Stimulated activated CD8-positive, alpha-beta memory T cell treated with anti-CD3 and anti-CD28 coated beads, Interleukin-4, amount 100 ng/mL, for 24 hours (primary cell): ENCODE measurements around the gene ADAMTSL1.
"Not testable (repeated sequence)": the region's sequence is repeated elsewhere in the genome, so short reads cannot be mapped to it uniquely, and the experiment has no call there.

Experiments used
- DNase-seq: peaks from one replicate; pipeline ENCODE4 v3.0.0-alpha.2; 2020; ENCODE audit warnings: low read depth

ADAMTSL1 gene

GRCh38 chr9:18864516-18864915, 390.6 kb downstream of the ADAMTSL1 start:
- no peak for DNase-seq

- no peak for DNase-seq
These were observed 391.6 kb downstream of the ADAMTSL1 start for GRCh38 chr9:18865542-18865941.

GRCh38 chr9:18866121-18866831, 392.3 kb downstream of the ADAMTSL1 start:
- DNase-seq = no peak

- DNase-seq = no peak
These were observed 395.8 kb downstream of the ADAMTSL1 start for GRCh38 chr9:18869725-18870124.

- DNase-seq = no peak
These were observed 400.1 kb downstream of the ADAMTSL1 start for GRCh38 chr9:18874069-18874468.

GRCh38 chr9:18874990-18875389, 401.0 kb downstream of the ADAMTSL1 start:
- DNase-seq = not testable (repeated sequence)

GRCh38 chr9:18877984-18878383, 404.0 kb downstream of the ADAMTSL1 start:
- DNase-seq = no peak

- DNase-seq = no peak
These were observed 407.8 kb downstream of the ADAMTSL1 start for GRCh38 chr9:18881758-18882157.

- no peak for DNase-seq
These were observed 413.6 kb downstream of the ADAMTSL1 start for GRCh38 chr9:18887546-18887945.

GRCh38 chr9:18888290-18888689, 414.3 kb downstream of the ADAMTSL1 start:
- no peak for DNase-seq

- no peak for DNase-seq
These were observed 415.6 kb downstream of the ADAMTSL1 start for GRCh38 chr9:18889550-18889949.

GRCh38 chr9:18890372-18890771, 416.4 kb downstream of the ADAMTSL1 start:
- DNase-seq = no peak

GRCh38 chr9:18891946-18892670, 418.2 kb downstream of the ADAMTSL1 start:
- DNase-seq = no peak

GRCh38 chr9:18893046-18893445, 419.1 kb downstream of the ADAMTSL1 start:
- DNase-seq = no peak

GRCh38 chr9:18893491-18893890, 419.5 kb downstream of the ADAMTSL1 start:
- no peak for DNase-seq

GRCh38 chr9:18896004-18896403, 422.1 kb downstream of the ADAMTSL1 start:
- DNase-seq = no peak

GRCh38 chr9:18896531-18897179, 422.7 kb downstream of the ADAMTSL1 start:
- DNase-seq = no peak

- DNase-seq = no peak
These were observed 429.5 kb downstream of the ADAMTSL1 start for GRCh38 chr9:18903450-18903849.

GRCh38 chr9:18905028-18905882, 431.3 kb downstream of the ADAMTSL1 start:
- no peak for DNase-seq

- no peak for DNase-seq
These were observed 432.1 kb downstream of the ADAMTSL1 start for GRCh38 chr9:18905883-18906629.

GRCh38 chr9:18906656-18907395, 432.9 kb downstream of the ADAMTSL1 start:
- no peak for DNase-seq
